IMR-90 (cell line): ENCODE results near the gene PDF.

Experiments
- BHLHE40 ChIP-seq: fragments of 150-350 bp; IDR thresholded peaks from 2 replicates; pipeline ENCODE4 v1.6.1; 2016; ENCODE audit warnings: mild to moderate bottlenecking, low read depth, low read length
- CEBPB ChIP-seq: IDR thresholded peaks from 2 replicates; pipeline ENCODE4 v1.6.1; 2012; ENCODE audit warnings: low read depth, low read length, improper control_type of control experiment
- CHD1 ChIP-seq: IDR thresholded peaks from 2 replicates; pipeline ENCODE4 v1.6.1; 2012; ENCODE audit warnings: low read depth, low read length, improper control_type of control experiment
- CTCF ChIP-seq: conservative IDR thresholded peaks from 2 replicates; pipeline ENCODE4 v1.5.1; 2012; ENCODE audit warnings: mild to moderate bottlenecking, low read depth, low read length, improper control_type of control experiment
- FOS ChIP-seq: fragments of 150-350 bp; IDR thresholded peaks from 2 replicates; pipeline ENCODE4 v1.6.1; 2016; ENCODE audit warnings: low read depth, low read length
- MAFK ChIP-seq: IDR thresholded peaks from 2 replicates; pipeline ENCODE4 v1.6.1; 2012; ENCODE audit warnings: low read depth, low read length, improper control_type of control experiment
- MAZ ChIP-seq: IDR thresholded peaks from 2 replicates; pipeline ENCODE4 v1.6.1; 2012; ENCODE audit warnings: low read depth, mild to moderate bottlenecking, low read length, improper control_type of control experiment, moderate library complexity, borderline replicate concordance
- POLR2A ChIP-seq: IDR thresholded peaks from 2 replicates; pipeline ENCODE4 v1.6.1; 2012; ENCODE audit warnings: mild to moderate bottlenecking, low read depth, low read length
- RFX5 ChIP-seq: IDR thresholded peaks from 2 replicates; pipeline ENCODE4 v1.8.0; 2012; ENCODE audit warnings: low read depth, mild to moderate bottlenecking, low read length, moderate library complexity
- SMC3 ChIP-seq: fragments of 150-350 bp; IDR thresholded peaks from 2 replicates; pipeline ENCODE4 v1.6.1; 2016; ENCODE audit warnings: low read depth, mild to moderate bottlenecking, antibody characterized with exemption, low read length, moderate library complexity
- USF2 ChIP-seq: fragments of 150-350 bp; IDR thresholded peaks from 2 replicates; pipeline ENCODE4 v1.6.1; 2017; ENCODE audit warnings: mild to moderate bottlenecking, antibody characterized with exemption, low read length, low read depth

- TF ChIP-seq USF2 = no peak
- no peak for TF ChIP-seq POLR2A
- TF ChIP-seq CTCF = no peak
- no peak for TF ChIP-seq MAZ
- TF ChIP-seq RFX5 = no peak
- TF ChIP-seq MAFK = no peak
- no peak for TF ChIP-seq BHLHE40
- no peak for TF ChIP-seq SMC3
- TF ChIP-seq CHD1 = no peak
- no peak for TF ChIP-seq FOS
- TF ChIP-seq CEBPB = no peak
These were observed 37.0 kb downstream of the PDF start for GRCh38 chr16:69293401-69293800.
